HG02870 (cell line): ENCODE results near the gene TBC1D4.
A peak's percentile ranks its signal among the peaks of the same experiment; 100 is the strongest.
"Not testable (repeated sequence)": the region's sequence is repeated elsewhere in the genome, so short reads cannot be mapped to it uniquely, and the experiment has no call there.

Source experiments
- ATAC-seq: cut with Tn5 transposase; IDR thresholded peaks from one replicate; pipeline ENCODE4 v1.9.1; 2021; ENCODE audit warnings: mild to moderate bottlenecking, moderate library complexity; ENCODE audit not compliant: unreplicated experiment

The TBC1D4 gene

GRCh38 chr13:75299246-75299645 lies 182.7 kb downstream of the TBC1D4 start:
- ATAC-seq, result no peak

- no peak for ATAC-seq
Measured at GRCh38 chr13:75296641-75297040, 185.3 kb downstream of the TBC1D4 start.

- no peak for ATAC-seq
Measured at GRCh38 chr13:75295201-75295600, 186.8 kb downstream of the TBC1D4 start.

DNA sequence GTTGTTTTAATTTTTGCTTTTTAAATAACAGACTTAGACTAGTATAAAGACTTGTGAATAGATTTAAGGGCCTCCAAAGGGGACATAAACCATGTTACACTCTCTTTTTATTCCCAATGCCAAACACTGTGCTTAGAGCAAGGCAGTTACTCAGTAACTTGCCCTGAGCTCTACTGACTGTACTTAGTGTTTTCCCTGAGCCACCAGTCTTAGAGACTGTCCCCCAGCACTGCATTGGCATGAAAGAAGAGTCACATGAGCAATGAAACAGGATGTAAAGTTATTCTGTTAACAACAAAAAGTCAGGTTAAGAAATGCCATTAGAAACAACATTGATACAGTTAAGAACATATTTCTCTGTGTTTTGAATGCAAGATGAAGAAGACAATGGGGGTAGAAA lies 187.9 kb downstream of the TBC1D4 start:
- ATAC-seq, result no peak

DNA sequence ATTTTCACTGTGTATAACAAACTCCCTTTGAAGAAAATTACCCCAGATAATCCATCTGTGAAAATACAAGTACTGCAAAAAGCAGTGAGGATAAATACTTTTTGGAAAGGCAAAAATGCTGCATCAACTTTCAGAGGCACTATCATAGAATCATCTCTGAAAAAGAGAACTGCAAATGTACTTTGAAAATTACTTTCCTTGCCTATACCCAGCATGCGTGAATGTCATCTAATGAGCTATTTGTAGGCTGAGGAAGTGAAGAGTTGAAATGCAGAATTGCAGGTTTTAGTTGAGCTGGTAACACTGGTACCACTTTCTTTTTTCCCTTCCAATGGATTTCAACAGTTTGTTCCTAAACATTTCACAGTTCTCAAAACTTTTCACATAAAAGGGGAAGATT lies 196.7 kb downstream of the TBC1D4 start:
- peak; percentile 77 for ATAC-seq

- ATAC-seq, result no peak
Measured at GRCh38 chr13:75279834-75280369, 202.1 kb downstream of the TBC1D4 start.

- not testable (repeated sequence) for ATAC-seq
Measured at GRCh38 chr13:75273695-75274094, 208.3 kb downstream of the TBC1D4 start.

DNA sequence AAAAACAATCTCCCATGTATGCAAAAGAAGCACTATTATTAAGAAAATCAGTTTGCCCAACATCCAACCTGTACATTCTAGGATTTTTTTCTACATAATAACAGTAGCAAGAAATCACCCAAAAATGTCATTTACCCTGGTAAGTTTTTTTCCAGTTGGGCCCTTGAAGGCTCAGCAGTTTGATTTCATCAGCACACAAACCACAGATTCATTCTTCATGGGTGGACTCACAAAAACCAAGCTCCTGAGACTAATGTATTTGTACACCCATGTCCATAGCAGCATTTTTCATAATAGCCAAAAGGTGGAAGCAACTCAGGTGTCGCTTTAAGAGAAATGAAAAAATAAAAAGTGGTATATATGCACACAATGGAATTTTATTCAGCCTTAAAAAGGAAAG lies 210.1 kb downstream of the TBC1D4 start:
- ATAC-seq, result no peak

DNA sequence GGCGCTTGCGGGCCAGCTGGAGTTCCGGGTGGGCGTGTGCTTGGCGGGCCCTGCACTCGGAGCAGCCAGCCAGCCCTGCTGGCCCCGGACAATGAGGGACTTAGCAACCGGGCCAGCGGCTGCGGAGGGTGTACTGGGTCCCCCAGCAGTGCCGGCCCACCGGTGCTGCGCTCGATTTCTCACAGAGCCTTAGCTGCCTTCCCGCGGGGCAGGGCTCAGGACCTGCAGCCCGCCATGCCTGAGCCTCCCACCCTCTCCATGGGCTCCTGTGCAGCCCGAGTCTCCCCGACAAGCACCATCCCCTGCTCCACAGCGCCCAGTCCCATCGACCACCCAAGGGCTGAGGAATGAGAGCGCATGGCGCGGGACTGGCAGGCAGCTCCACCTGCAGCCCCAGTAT lies 213.5 kb downstream of the TBC1D4 start:
- not testable (repeated sequence) for ATAC-seq

DNA sequence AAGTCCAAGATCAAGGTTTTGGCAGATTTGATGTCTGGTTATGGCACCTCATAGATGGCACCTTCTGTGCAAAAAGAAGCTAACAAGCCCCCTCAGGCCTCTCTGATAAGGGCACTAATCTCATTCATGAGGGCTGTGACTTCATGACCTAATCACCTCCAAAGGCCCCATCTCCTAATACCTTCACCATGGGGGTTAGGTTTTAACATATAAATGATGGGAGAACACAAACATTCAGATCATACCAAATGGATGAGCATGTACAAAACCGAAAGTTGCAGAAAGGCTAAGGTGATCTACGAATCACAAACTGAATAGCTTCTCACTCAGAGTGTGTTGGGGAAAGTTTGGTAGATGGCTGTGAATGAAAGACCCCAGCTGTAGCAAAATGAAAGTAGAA lies 217.4 kb downstream of the TBC1D4 start:
- ATAC-seq, result no peak

- no peak for ATAC-seq
Measured at GRCh38 chr13:75263741-75264407, 218.1 kb downstream of the TBC1D4 start.

DNA sequence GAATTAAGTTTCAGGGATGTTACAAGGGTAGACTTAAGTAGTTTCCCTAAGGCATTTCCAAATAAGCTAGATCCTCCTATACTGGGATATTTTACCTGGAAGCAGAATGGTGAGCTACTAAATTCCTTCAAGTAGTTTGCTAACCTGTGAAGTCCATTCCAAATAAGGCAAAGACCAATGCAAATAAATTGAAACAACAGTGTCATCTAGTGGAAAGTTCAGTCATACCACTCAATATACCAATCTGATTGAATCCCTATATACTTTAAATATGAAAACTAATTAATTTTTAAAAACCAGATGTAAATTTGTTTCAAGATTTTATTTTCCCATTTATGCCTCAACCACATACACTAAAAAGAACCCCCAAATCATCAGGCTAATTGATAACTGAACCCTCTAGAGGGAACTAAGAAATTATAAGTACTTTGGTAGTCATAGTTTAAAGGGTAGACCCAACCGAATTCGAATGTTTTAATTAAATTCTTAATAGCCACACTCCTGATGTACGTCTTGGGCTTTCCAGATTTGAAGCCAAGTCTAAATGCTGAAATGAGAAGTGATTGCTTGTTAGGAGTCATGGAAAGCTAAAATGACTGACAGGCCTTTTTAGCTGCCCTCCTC lies 223.7 kb downstream of the TBC1D4 start:
- ATAC-seq, result no peak

GRCh38 chr13:75256922-75257321 lies 225.0 kb downstream of the TBC1D4 start:
- ATAC-seq, result no peak

- ATAC-seq, result no peak
Measured at GRCh38 chr13:75255653-75256052, 226.3 kb downstream of the TBC1D4 start.

DNA sequence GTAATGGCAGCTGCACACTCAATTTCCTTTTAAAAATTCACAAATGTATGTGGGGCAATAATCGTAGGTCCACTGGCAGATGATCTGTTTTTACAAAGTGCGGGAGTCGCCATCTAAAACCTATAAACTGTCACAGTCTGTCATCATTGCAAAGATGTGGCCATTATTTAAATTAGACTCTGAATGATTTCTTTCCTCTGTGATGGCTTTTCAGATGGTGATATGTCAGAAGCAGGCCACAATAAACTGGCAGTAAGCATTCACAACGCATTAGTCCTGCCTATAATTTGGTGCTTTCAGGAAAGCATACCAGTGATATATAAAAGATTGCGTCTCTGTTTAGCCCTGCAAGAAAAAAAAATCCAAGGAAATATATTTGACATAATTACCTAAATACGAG lies 226.8 kb downstream of the TBC1D4 start:
- no peak for ATAC-seq

- ATAC-seq, result no peak
Measured at GRCh38 chr13:75251188-75251587, 230.8 kb downstream of the TBC1D4 start.

DNA sequence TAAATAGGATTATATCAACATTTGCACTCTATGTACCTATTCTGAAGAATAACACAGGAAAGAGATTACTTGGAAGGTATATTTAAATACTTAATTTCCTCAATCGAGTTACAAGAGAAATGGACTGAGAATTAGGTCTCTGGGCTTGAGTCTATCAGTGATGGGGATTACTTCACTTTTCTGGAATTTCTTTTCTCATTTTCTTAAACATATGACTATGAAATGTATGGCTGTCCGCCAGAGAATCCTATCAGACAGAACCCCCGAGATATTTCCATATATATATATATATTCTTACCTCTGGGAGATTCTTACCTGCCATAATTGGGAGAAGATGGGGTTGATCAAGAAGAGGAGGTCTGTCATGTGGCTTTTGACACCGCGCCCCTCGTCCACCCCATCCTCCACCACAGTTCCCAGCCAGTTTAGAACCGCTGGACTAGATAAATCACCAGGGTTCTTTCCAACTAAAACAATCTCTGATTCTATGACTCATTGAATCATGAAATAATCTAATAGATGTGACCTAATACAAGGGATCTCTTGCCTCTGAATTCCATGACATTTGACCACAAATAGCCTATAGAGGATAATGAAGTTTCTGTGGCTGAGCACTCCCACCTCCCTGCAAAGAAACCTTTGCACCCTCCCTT lies 231.3 kb downstream of the TBC1D4 start:
- no peak for ATAC-seq

- not testable (repeated sequence) for ATAC-seq
Measured at GRCh38 chr13:75245578-75245977, 236.4 kb downstream of the TBC1D4 start.

DNA sequence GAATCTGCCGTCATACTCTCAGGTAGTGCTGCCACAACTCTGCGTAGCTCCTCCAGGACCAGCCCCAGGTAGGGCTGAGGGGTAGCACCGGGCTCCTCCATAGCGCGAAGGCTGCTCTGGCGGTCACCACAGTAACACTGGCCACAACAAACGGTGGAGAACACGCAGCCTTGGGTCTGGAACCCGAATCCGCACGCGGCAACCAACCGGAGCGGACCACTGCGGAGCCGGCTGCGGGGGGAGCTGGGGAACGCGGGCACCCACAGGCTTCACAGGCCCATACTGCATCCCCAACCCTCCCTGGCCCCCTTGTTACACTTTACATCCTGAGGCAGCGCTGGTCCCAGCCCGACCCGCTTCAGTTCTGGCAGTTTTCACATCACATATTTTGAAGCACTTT lies 241.7 kb downstream of the TBC1D4 start:
- not testable (repeated sequence) for ATAC-seq

DNA sequence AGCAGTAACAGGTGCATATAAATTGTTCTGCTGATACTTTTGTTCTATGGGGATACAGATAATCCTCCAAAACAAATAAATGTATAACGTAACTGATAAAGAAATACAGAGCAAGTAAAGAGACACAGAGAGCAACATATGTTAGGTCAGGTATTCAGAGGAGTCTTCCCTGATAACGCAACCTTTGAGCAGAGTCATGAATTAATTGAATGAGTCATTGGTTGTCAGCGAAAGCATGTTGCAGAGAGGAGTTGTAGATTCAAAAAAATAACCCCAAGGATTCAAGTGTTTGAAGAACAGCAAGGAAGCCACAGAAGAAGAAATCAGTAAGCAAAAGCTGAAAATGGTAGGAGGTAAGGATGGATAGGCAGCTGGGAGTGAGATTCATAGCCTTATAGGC lies 245.2 kb downstream of the TBC1D4 start:
- no peak for ATAC-seq
